ENCODE data around the gene ACTL9.
"Not testable (repeated sequence)": the region's sequence is repeated elsewhere in the genome, so short reads cannot be mapped to it uniquely, and the experiment has no call there.

Gene ACTL9

GRCh38 chr19:8698433-8699063 is at the start of gene ACTL9:
Gene ACTL9, minus strand, starts transcription at chr19:8698795. Its CDS starts 94 bp downstream, at chr19:8698701.
- Histone ChIP-seq H3K27me3 (ENCODE audit: insufficient read depth, low read length) (no peaks in the 10 kb centered on the region), H2AFZ (ENCODE audit: low read depth, low read length) (no peak within 1 kb of the TSS), H3K9me3 (ENCODE audit: low read length) (no peaks in the 10 kb centered on the region), H3K36me3 (ENCODE audit: insufficient read depth, low read length) (no peaks in the 10 kb centered on the region), H3K4me1 (ENCODE audit: insufficient read depth, low read length) (peaks cover 4% of the 10 kb centered on the region), H3K4me3 (ENCODE audit: low read length) (no peak within 1 kb of the TSS)

GRCh38 chr19:8739291-8740065 is 40.9 kb upstream of the ACTL9 start:
- not testable (repeated sequence) for H3K4me1 ChIP-seq (ENCODE audit: insufficient read depth, low read length); H3K36me3 ChIP-seq (ENCODE audit: insufficient read depth, low read length); H3K9me3 ChIP-seq (ENCODE audit: low read length); H3K27me3 ChIP-seq (ENCODE audit: insufficient read depth, low read length); H2AFZ ChIP-seq (ENCODE audit: low read depth, low read length); H3K4me3 ChIP-seq (ENCODE audit: low read length)

- Histone ChIP-seq H3K4me3 (ENCODE audit: low read length) (no peak overlapping the region), H3K36me3 (ENCODE audit: insufficient read depth, low read length) (no peaks in the 10 kb centered on the region), H3K27me3 (ENCODE audit: insufficient read depth, low read length) (no peaks in the 10 kb centered on the region), H3K9me3 (ENCODE audit: low read length) (no peaks in the 10 kb centered on the region), H2AFZ (ENCODE audit: low read depth, low read length) (no peak overlapping the region), H3K4me1 (ENCODE audit: insufficient read depth, low read length) (no peaks in the 10 kb centered on the region)
Observed at GRCh38 chr19:8738377-8738776, 39.8 kb upstream of the ACTL9 start.

GRCh38 chr19:8731428-8732169 is 33.0 kb upstream of the ACTL9 start:
- no peak overlapping the region for H3K4me3 ChIP-seq (ENCODE audit: low read length)
- H3K36me3 ChIP-seq (ENCODE audit: insufficient read depth, low read length) = no peaks in the 10 kb centered on the region
- H3K27me3 ChIP-seq (ENCODE audit: insufficient read depth, low read length) = peaks cover under 1% of the 10 kb centered on the region
- H3K9me3 ChIP-seq (ENCODE audit: low read length) = no peaks in the 10 kb centered on the region
- H3K4me1 ChIP-seq (ENCODE audit: insufficient read depth, low read length) = no peaks in the 10 kb centered on the region
- H2AFZ ChIP-seq (ENCODE audit: low read depth, low read length) = no peak overlapping the region

GRCh38 chr19:8724276-8724675 is 25.7 kb upstream of the ACTL9 start:
- H3K4me1 ChIP-seq (ENCODE audit: insufficient read depth, low read length) = no peaks in the 10 kb centered on the region
- H3K27me3 ChIP-seq (ENCODE audit: insufficient read depth, low read length) = peaks cover 12% of the 10 kb centered on the region
- no peaks in the 10 kb centered on the region for H3K9me3 ChIP-seq (ENCODE audit: low read length)
- H3K36me3 ChIP-seq (ENCODE audit: insufficient read depth, low read length) = no peaks in the 10 kb centered on the region
- H2AFZ ChIP-seq (ENCODE audit: low read depth, low read length) = no peak overlapping the region
- H3K4me3 ChIP-seq (ENCODE audit: low read length) = no peak overlapping the region

- no peaks in the 10 kb centered on the region for H3K9me3 ChIP-seq (ENCODE audit: low read length)
- peaks cover 12% of the 10 kb centered on the region for H3K27me3 ChIP-seq (ENCODE audit: insufficient read depth, low read length)
- H3K36me3 ChIP-seq (ENCODE audit: insufficient read depth, low read length) = no peaks in the 10 kb centered on the region
- no peak overlapping the region for H3K4me3 ChIP-seq (ENCODE audit: low read length)
- H3K4me1 ChIP-seq (ENCODE audit: insufficient read depth, low read length) = no peaks in the 10 kb centered on the region
- no peak overlapping the region for H2AFZ ChIP-seq (ENCODE audit: low read depth, low read length)
Observed at GRCh38 chr19:8722032-8722431, 23.4 kb upstream of the ACTL9 start.

- Histone ChIP-seq H3K4me1 (ENCODE audit: insufficient read depth, low read length) (no peaks in the 10 kb centered on the region), H2AFZ (ENCODE audit: low read depth, low read length) (no peak within 1 kb of the TSS), H3K9me3 (ENCODE audit: low read length) (no peaks in the 10 kb centered on the region), H3K36me3 (ENCODE audit: insufficient read depth, low read length) (no peaks in the 10 kb centered on the region), H3K27me3 (ENCODE audit: insufficient read depth, low read length) (peaks cover 9% of the 10 kb centered on the region), H3K4me3 (ENCODE audit: low read length) (no peak within 1 kb of the TSS)
Observed at GRCh38 chr19:8721334-8721733, 22.7 kb upstream of the ACTL9 start, which contains the start of gene OR2Z1. Gene OR2Z1, plus strand, starts transcription at chr19:8721634. Its CDS starts 9,395 bp downstream, at chr19:8731029.

- not testable (repeated sequence) for H3K4me3 ChIP-seq (ENCODE audit: low read length); H3K9me3 ChIP-seq (ENCODE audit: low read length); H2AFZ ChIP-seq (ENCODE audit: low read depth, low read length); H3K27me3 ChIP-seq (ENCODE audit: insufficient read depth, low read length); H3K4me1 ChIP-seq (ENCODE audit: insufficient read depth, low read length); H3K36me3 ChIP-seq (ENCODE audit: insufficient read depth, low read length)
Observed at GRCh38 chr19:8710337-8710736, 11.7 kb upstream of the ACTL9 start.

- no peaks in the 10 kb centered on the region for H3K27me3 ChIP-seq (ENCODE audit: insufficient read depth, low read length)
- no peaks in the 10 kb centered on the region for H3K9me3 ChIP-seq (ENCODE audit: low read length)
- no peak overlapping the region for H2AFZ ChIP-seq (ENCODE audit: low read depth, low read length)
- H3K4me3 ChIP-seq (ENCODE audit: low read length) = no peak overlapping the region
- no peaks in the 10 kb centered on the region for H3K36me3 ChIP-seq (ENCODE audit: insufficient read depth, low read length)
- peaks cover 4% of the 10 kb centered on the region for H3K4me1 ChIP-seq (ENCODE audit: insufficient read depth, low read length)
Observed at GRCh38 chr19:8705742-8706141, 7.1 kb upstream of the ACTL9 start.

- H3K9me3 ChIP-seq (ENCODE audit: low read length); H3K4me1 ChIP-seq (ENCODE audit: insufficient read depth, low read length); H3K27me3 ChIP-seq (ENCODE audit: insufficient read depth, low read length); H3K36me3 ChIP-seq (ENCODE audit: insufficient read depth, low read length); H2AFZ ChIP-seq (ENCODE audit: low read depth, low read length); H3K4me3 ChIP-seq (ENCODE audit: low read length): not testable (repeated sequence)
Observed at GRCh38 chr19:8705304-8705703, 6.7 kb upstream of the ACTL9 start.

- H3K9me3 ChIP-seq (ENCODE audit: low read length) = no peaks in the 10 kb centered on the region
- no peaks in the 10 kb centered on the region for H3K27me3 ChIP-seq (ENCODE audit: insufficient read depth, low read length)
- H3K4me1 ChIP-seq (ENCODE audit: insufficient read depth, low read length) = peaks cover 4% of the 10 kb centered on the region
- no peak overlapping the region for H3K4me3 ChIP-seq (ENCODE audit: low read length)
- no peak overlapping the region for H2AFZ ChIP-seq (ENCODE audit: low read depth, low read length)
- no peaks in the 10 kb centered on the region for H3K36me3 ChIP-seq (ENCODE audit: insufficient read depth, low read length)
Observed at GRCh38 chr19:8703223-8703622, 4.6 kb upstream of the ACTL9 start.

- Histone ChIP-seq H3K4me3 (ENCODE audit: low read length) (no peak overlapping the region), H3K27me3 (ENCODE audit: insufficient read depth, low read length) (no peaks in the 10 kb centered on the region), H3K9me3 (ENCODE audit: low read length) (no peaks in the 10 kb centered on the region), H3K4me1 (ENCODE audit: insufficient read depth, low read length) (peaks cover 4% of the 10 kb centered on the region), H3K36me3 (ENCODE audit: insufficient read depth, low read length) (no peaks in the 10 kb centered on the region), H2AFZ (ENCODE audit: low read depth, low read length) (no peak overlapping the region)
Observed at GRCh38 chr19:8702350-8702749, 3.8 kb upstream of the ACTL9 start.

- H2AFZ ChIP-seq (ENCODE audit: low read depth, low read length) = no peak overlapping the region
- H3K4me3 ChIP-seq (ENCODE audit: low read length) = no peak overlapping the region
- H3K27me3 ChIP-seq (ENCODE audit: insufficient read depth, low read length) = no peaks in the 10 kb centered on the region
- H3K4me1 ChIP-seq (ENCODE audit: insufficient read depth, low read length) = peaks cover 4% of the 10 kb centered on the region
- H3K9me3 ChIP-seq (ENCODE audit: low read length) = no peaks in the 10 kb centered on the region
- no peaks in the 10 kb centered on the region for H3K36me3 ChIP-seq (ENCODE audit: insufficient read depth, low read length)
Observed at GRCh38 chr19:8700956-8701355, 2.4 kb upstream of the ACTL9 start.

Measured in neuron (in vitro differentiated cells).